OCI-LY7 (cell line): ENCODE data around the gene TMTC2.

Experiments used
- CTCF ChIP-seq: fragments of 200-600 bp; sonication (generic); conservative IDR thresholded peaks from 2 replicates; pipeline ENCODE4 v1.5.1; 2014; ENCODE audit warnings: mild to moderate bottlenecking, antibody characterized with exemption, low read length, moderate library complexity, mixed read lengths
- EZH2phosphoT487 ChIP-seq: fragments of 200-600 bp; sonication (generic); IDR thresholded peaks from 2 replicates; pipeline ENCODE4 v1.6.1; 2018; ENCODE audit warnings: low read depth, borderline replicate concordance, mild to moderate bottlenecking, mixed run types, antibody characterized with exemption, low read length, moderate library complexity, mixed read lengths

- TF ChIP-seq CTCF = no peak
- no peak for TF ChIP-seq EZH2phosphoT487
These were observed 237.2 kb downstream of the TMTC2 start for GRCh38 chr12:82923935-82924334.
